SHP77 treated with DMSO at 0.1 percent for 48 hours (cell line): ENCODE results near the gene ARHGAP45.

Source experiments
- DNase-seq: peaks from one replicate; lab custom pipeline; 2025; lab: John Stamatoyannopoulos, UW

ARHGAP45 gene

GRCh38 chr19:1055028-1055425 is 11.9 kb upstream of the ARHGAP45 start:
- no peak for DNase-seq

GRCh38 chr19:1055886-1056620 is 10.9 kb upstream of the ARHGAP45 start:
- DNase-seq, result no peak

GRCh38 chr19:1057176-1057855 is 9.7 kb upstream of the ARHGAP45 start:
- no peak for DNase-seq

- DNase-seq, result no peak
These were observed 8.9 kb upstream of the ARHGAP45 start for GRCh38 chr19:1058112-1058511.

- no peak for DNase-seq
These were observed 6.3 kb upstream of the ARHGAP45 start for GRCh38 chr19:1060689-1061088.

- DNase-seq, result no peak
These were observed 5.0 kb upstream of the ARHGAP45 start for GRCh38 chr19:1061987-1062386.

- no peak for DNase-seq
These were observed 4.5 kb upstream of the ARHGAP45 start for GRCh38 chr19:1062387-1063029.

GRCh38 chr19:1063030-1063908 is 3.7 kb upstream of the ARHGAP45 start:
- DNase-seq, result no peak

- DNase-seq, result no peak
These were observed 2.9 kb upstream of the ARHGAP45 start for GRCh38 chr19:1063909-1064660.

- no peak for DNase-seq
These were observed 2.0 kb upstream of the ARHGAP45 start for GRCh38 chr19:1064661-1065605.

- DNase-seq, result no peak
These were observed 1.3 kb upstream of the ARHGAP45 start for GRCh38 chr19:1065606-1066109.

- DNase-seq, result no peak
These were observed 668 bp upstream of the ARHGAP45 start for GRCh38 chr19:1066251-1066747.

GRCh38 chr19:1067341-1067957 is 482 bp downstream of the ARHGAP45 start:
- no peak for DNase-seq

GRCh38 chr19:1068009-1069001 is 1.3 kb downstream of the ARHGAP45 start:
- no peak for DNase-seq

GRCh38 chr19:1069009-1069779 is 2.2 kb downstream of the ARHGAP45 start:
- no peak for DNase-seq

- DNase-seq, result no peak
These were observed 3.6 kb downstream of the ARHGAP45 start for GRCh38 chr19:1070576-1070930.
